ENCODE data around the gene GATA1. TPM values are rescaled to one million over a fixed set of nuclear protein-coding genes. Genes with fewer than 3 reads are reported as not detected.

GATA1 gene
- total and polyA plus RNA-seq, 10 of the 15 experiments (the other 5 are each of a cell fraction or from before 2014, with no cell fraction given) = 0.24 to 0.36 TPM; not detected in 8

DNA sequence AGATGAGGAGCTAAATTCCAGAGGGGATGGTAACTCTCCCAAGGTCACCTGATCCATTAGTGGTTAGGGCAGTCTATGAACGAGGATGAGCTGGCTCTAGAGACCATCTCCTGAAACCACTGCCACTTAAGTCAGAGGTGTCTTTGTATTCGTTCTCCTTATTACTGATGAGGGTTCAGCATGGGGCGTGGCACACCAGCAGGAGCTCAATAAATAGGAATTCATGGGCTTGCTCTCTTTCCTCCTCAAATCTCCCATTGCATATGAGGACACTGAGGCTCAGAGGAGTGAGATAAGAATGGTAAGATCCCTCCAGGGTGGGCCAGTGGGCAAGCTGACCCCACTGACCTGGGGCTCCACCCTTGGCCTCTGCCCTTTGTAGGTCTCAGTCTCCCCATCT is 1.7 kb upstream of the GATA1 start:
- ATAC-seq (no peak), DNase-seq (ENCODE audit: low read depth, low spot score) (no peak), FAIRE-seq (no peak)
- Histone ChIP-seq H4K20me1 (ENCODE audit: control insufficient read depth, insufficient read depth) (no peaks in the 10 kb centered on the region), H3K79me2 (ENCODE audit: control insufficient read depth, insufficient read depth, low read length) (no peaks in the 10 kb centered on the region), H3K9me3 (replicated peaks; ENCODE audit: control insufficient read depth, insufficient read depth, low read length) (no peaks in the 10 kb centered on the region), H2AFZ (ENCODE audit: control insufficient read depth, low read depth, low read length) (no peak overlapping the region), H3K27me3 (replicated peaks in 1 of 2; ENCODE audit: control insufficient read depth in 2 of 2, insufficient read depth in 2 of 2, low read length in 1 of 2) (no peaks in the 10 kb centered on the region), H3K4me1 (ENCODE audit: control insufficient read depth, insufficient read depth, low read length) (no peaks in the 10 kb centered on the region), H3K4me2 (ENCODE audit: control insufficient read depth, insufficient read depth) (no peak overlapping the region), H3K27ac (ENCODE audit: control insufficient read depth, insufficient read depth) (no peak overlapping the region), H3K4me3 (no peak overlapping the region), H3K9ac (ENCODE audit: control insufficient read depth, insufficient read depth, low read length) (no peak overlapping the region), H3K36me3 (ENCODE audit: control insufficient read depth in 2 of 2, insufficient read depth in 2 of 2, low read length in 1 of 2) (no peaks in the 10 kb centered on the region)
- POLR2A ChIA-PET = no interaction called here
- intact Hi-C loops (cut with micrococcal nuclease; ENCODE audit: unreplicated experiment) = no loop called here
- no TSS peak for BruUV-seq (replicated peaks)
- no peak for TF ChIP-seq BRCA1 (IDR thresholded peaks at IDR 0.05; ENCODE audit: low read depth, low read length)
- TF ChIP-seq NR2C1 (IDR thresholded peaks at IDR 0.05) = no peak
- TF ChIP-seq, protein P1, sequence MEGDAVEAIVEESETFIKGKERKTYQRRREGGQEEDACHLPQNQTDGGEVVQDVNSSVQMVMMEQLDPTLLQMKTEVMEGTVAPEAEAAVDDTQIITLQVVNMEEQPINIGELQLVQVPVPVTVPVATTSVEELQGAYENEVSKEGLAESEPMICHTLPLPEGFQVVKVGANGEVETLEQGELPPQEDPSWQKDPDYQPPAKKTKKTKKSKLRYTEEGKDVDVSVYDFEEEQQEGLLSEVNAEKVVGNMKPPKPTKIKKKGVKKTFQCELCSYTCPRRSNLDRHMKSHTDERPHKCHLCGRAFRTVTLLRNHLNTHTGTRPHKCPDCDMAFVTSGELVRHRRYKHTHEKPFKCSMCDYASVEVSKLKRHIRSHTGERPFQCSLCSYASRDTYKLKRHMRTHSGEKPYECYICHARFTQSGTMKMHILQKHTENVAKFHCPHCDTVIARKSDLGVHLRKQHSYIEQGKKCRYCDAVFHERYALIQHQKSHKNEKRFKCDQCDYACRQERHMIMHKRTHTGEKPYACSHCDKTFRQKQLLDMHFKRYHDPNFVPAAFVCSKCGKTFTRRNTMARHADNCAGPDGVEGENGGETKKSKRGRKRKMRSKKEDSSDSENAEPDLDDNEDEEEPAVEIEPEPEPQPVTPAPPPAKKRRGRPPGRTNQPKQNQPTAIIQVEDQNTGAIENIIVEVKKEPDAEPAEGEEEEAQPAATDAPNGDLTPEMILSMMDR (IDR thresholded peaks at IDR 0.05 in 2 of 3, conservative IDR thresholded peaks at IDR 0.05 in 1 of 3; ENCODE audit: control insufficient read depth in 2 of 3, extremely low read depth in 1 of 3, insufficient read depth in 1 of 3, low read depth in 3 of 3, low read length in 3 of 3) = no peak
- TF ChIP-seq, protein P2, sequence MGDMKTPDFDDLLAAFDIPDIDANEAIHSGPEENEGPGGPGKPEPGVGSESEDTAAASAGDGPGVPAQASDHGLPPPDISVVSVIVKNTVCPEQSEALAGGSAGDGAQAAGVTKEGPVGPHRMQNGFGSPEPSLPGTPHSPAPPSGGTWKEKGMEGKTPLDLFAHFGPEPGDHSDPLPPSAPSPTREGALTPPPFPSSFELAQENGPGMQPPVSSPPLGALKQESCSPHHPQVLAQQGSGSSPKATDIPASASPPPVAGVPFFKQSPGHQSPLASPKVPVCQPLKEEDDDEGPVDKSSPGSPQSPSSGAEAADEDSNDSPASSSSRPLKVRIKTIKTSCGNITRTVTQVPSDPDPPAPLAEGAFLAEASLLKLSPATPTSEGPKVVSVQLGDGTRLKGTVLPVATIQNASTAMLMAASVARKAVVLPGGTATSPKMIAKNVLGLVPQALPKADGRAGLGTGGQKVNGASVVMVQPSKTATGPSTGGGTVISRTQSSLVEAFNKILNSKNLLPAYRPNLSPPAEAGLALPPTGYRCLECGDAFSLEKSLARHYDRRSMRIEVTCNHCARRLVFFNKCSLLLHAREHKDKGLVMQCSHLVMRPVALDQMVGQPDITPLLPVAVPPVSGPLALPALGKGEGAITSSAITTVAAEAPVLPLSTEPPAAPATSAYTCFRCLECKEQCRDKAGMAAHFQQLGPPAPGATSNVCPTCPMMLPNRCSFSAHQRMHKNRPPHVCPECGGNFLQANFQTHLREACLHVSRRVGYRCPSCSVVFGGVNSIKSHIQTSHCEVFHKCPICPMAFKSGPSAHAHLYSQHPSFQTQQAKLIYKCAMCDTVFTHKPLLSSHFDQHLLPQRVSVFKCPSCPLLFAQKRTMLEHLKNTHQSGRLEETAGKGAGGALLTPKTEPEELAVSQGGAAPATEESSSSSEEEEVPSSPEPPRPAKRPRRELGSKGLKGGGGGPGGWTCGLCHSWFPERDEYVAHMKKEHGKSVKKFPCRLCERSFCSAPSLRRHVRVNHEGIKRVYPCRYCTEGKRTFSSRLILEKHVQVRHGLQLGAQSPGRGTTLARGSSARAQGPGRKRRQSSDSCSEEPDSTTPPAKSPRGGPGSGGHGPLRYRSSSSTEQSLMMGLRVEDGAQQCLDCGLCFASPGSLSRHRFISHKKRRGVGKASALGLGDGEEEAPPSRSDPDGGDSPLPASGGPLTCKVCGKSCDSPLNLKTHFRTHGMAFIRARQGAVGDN (IDR thresholded peaks at IDR 0.05) = no peak
- no peak for TF ChIP-seq NBN (IDR thresholded peaks at IDR 0.05)
- no peak for TF ChIP-seq ZNF217 (IDR thresholded peaks at IDR 0.05)
- TF ChIP-seq KLF5 (IDR thresholded peaks at IDR 0.05; ENCODE audit: partially characterized antibody) = no peak
- no peak for TF ChIP-seq TAF1 (IDR thresholded peaks at IDR 0.05; ENCODE audit: borderline replicate concordance, low read depth, low read length)
- CTCF ChIA-PET = no interaction called here
- RAD21 ChIA-PET (ENCODE audit: unreplicated experiment) = no interaction called here
- SMC1A ChIA-PET (ENCODE audit: uncharacterized antibody, unreplicated experiment) = no interaction called here
- WGBS (ENCODE audit: insufficient coverage, insufficient replicate concordance, low lambda C conversion rate, missing lambda C conversion rate) = 3% methylated on average over 3 of the region's 3 CpGs
- in situ Hi-C loops (cut with MboI) = no loop called here

All from GM12878 (cell line).